IMR-90 (cell line): ENCODE results near the gene PNKP. TPM values are rescaled to one million over a fixed set of nuclear protein-coding genes. Genes with fewer than 3 reads are reported as not detected.
A peak's percentile ranks its signal among the peaks of the same experiment; 100 is the strongest.

Experiments
- ATAC-seq: fragments of 200-7000 bp; cut with Tn5 transposase; 2 replicates; pipeline ENCODE4 v1.9.1; 2020; ENCODE audit warnings: low read depth, mild to moderate bottlenecking, moderate library complexity
- BruUV-seq: library from RNA; stranded (reverse); fragments of 400-500 nt; replicated peaks from 2 replicates; lab custom pipeline; 2021; lab: Mats Ljungman, UMichigan
- CTCF ChIA-PET: fragments of 300-600 bp; formaldehyde crosslinking; extraction: SDS; loops from one replicate; lab custom pipeline; 2021; ENCODE audit warnings: antibody characterized with exemption; lab: Yijun Ruan, JAX
- POLR2A ChIA-PET: fragments of 300-600 bp; sonication (Branson Sonifier 250); formaldehyde crosslinking; loops from one replicate; lab custom pipeline; 2022; ENCODE audit warnings: antibody characterized with exemption; ENCODE audit not compliant: unreplicated experiment; lab: Charles Lee
- DNase-seq: peaks from one replicate; pipeline ENCODE4 v3.0.0; 2013
- H2AFZ ChIP-seq: replicated peaks from 2 replicates; pipeline ENCODE3; 2013; ENCODE audit warnings: low read length, mild to moderate bottlenecking; ENCODE audit not compliant: poor library complexity
- H2AK5ac ChIP-seq: 2 replicates; pipeline ENCODE4 v1.6.1; 2013; ENCODE audit warnings: low read depth, low read length, inconsistent platforms
- H2AK9ac ChIP-seq: replicated peaks from 2 replicates; pipeline ENCODE3; 2013; ENCODE audit warnings: mild to moderate bottlenecking, low read depth, low read length, moderate library complexity; ENCODE audit not compliant: poor library complexity
- H2BK120ac ChIP-seq: 2 replicates; pipeline ENCODE4 v1.6.1; 2013; ENCODE audit warnings: low read depth, low read length, inconsistent platforms
- H2BK15ac ChIP-seq: 3 replicates; pipeline ENCODE4 v1.6.1; 2013; ENCODE audit warnings: low read depth, low read length, inconsistent platforms
- H2BK20ac ChIP-seq: 2 replicates; pipeline ENCODE4 v1.6.1; 2013; ENCODE audit warnings: low read depth, mild to moderate bottlenecking, inconsistent platforms, low read length, moderate library complexity
- H2BK5ac ChIP-seq: 2 replicates; pipeline ENCODE4 v1.6.1; 2013; ENCODE audit warnings: mild to moderate bottlenecking, low read depth, low read length, inconsistent platforms; ENCODE audit not compliant: poor library complexity, severe bottlenecking
- H3K14ac ChIP-seq: replicated peaks from 2 replicates; pipeline ENCODE4 v1.6.1; 2013; ENCODE audit warnings: low read depth, low read length, inconsistent platforms
- H3K18ac ChIP-seq: 2 replicates; pipeline ENCODE4 v1.6.1; 2013; ENCODE audit warnings: low read depth, low read length, control low read depth
- H3K23ac ChIP-seq: 2 replicates; pipeline ENCODE4 v1.6.1; 2013; ENCODE audit warnings: low read depth, low read length, inconsistent platforms
- H3K27ac ChIP-seq: 2 replicates; pipeline ENCODE4 v1.5.1; 2013; ENCODE audit warnings: mild to moderate bottlenecking, control low read depth, low read length; ENCODE audit not compliant: insufficient read depth
- H3K27me3 ChIP-seq: 2 replicates; pipeline ENCODE4 v1.6.1; 2013; ENCODE audit warnings: low read length; ENCODE audit not compliant: control insufficient read depth, insufficient read depth
- H3K36me3 ChIP-seq: 2 replicates; pipeline ENCODE4 v1.6.1; 2013; ENCODE audit warnings: low read length, mixed read lengths; ENCODE audit not compliant: control insufficient read depth, insufficient read depth
- H3K4ac ChIP-seq: 2 replicates; pipeline ENCODE4 v1.6.1; 2013; ENCODE audit warnings: low read depth, low read length, inconsistent platforms
- H3K4me1 ChIP-seq: 2 replicates; pipeline ENCODE4 v1.6.1; 2013; ENCODE audit warnings: low read length, mixed read lengths; ENCODE audit not compliant: control insufficient read depth, insufficient read depth
- H3K4me2 ChIP-seq: 2 replicates; pipeline ENCODE4 v1.6.1; 2013; ENCODE audit warnings: low read depth, mild to moderate bottlenecking, control low read depth, low read length, moderate library complexity
- H3K4me3 ChIP-seq: 2 replicates; pipeline ENCODE4 v1.5.1; 2013; ENCODE audit warnings: low read depth, mild to moderate bottlenecking, control low read depth, low read length, moderate library complexity; ENCODE audit not compliant: insufficient read depth
- H3K56ac ChIP-seq: 2 replicates; pipeline ENCODE4 v1.6.1; 2013; ENCODE audit warnings: low read length, inconsistent platforms; ENCODE audit not compliant: insufficient read depth; ENCODE audit errors: extremely low read depth
- H3K79me1 ChIP-seq, 2 experiments: 2 replicates each; pipeline ENCODE4 v1.6.1; 2013; ENCODE audit warnings: low read length in 2 of 2, inconsistent platforms in 1 of 2, low read depth in 1 of 2
- H3K9ac ChIP-seq: 2 replicates; pipeline ENCODE4 v1.6.1; 2013; ENCODE audit warnings: low read depth, low read length, control low read depth
- H3K9me1 ChIP-seq: 2 replicates; pipeline ENCODE4 v1.6.1; 2013; ENCODE audit warnings: low read length, inconsistent platforms; ENCODE audit not compliant: insufficient read depth
- H3K9me3 ChIP-seq: 2 replicates; pipeline ENCODE4 v1.6.1; 2013; ENCODE audit warnings: low read length; ENCODE audit not compliant: control insufficient read depth, insufficient read depth
- H4K20me1 ChIP-seq: 2 replicates; pipeline ENCODE4 v1.6.1; 2013; ENCODE audit warnings: low read length, inconsistent platforms; ENCODE audit not compliant: insufficient read depth
- H4K5ac ChIP-seq: 2 replicates; pipeline ENCODE4 v1.6.1; 2013; ENCODE audit warnings: mild to moderate bottlenecking, low read depth, low read length, control low read depth
- H4K8ac ChIP-seq, 2 experiments: 2 replicates each; pipeline ENCODE4 v1.6.1; 2013; ENCODE audit warnings: low read depth in 2 of 2, low read length in 2 of 2, control low read depth in 1 of 2, inconsistent platforms in 1 of 2
- H4K91ac ChIP-seq: 2 replicates; pipeline ENCODE4 v1.6.1; 2013; ENCODE audit warnings: low read depth, low read length, inconsistent platforms; ENCODE audit not compliant: insufficient read depth
- MAZ ChIP-seq: IDR thresholded peaks from 2 replicates; pipeline ENCODE4 v1.6.1; 2012; ENCODE audit warnings: low read depth, mild to moderate bottlenecking, low read length, improper control_type of control experiment, moderate library complexity, borderline replicate concordance
- NFE2L2 ChIP-seq: fragments of 150-350 bp; IDR thresholded peaks from 2 replicates; pipeline ENCODE4 v1.6.1; 2016; ENCODE audit warnings: low read depth, mild to moderate bottlenecking, low read length
- RFX5 ChIP-seq: IDR thresholded peaks from 2 replicates; pipeline ENCODE4 v1.8.0; 2012; ENCODE audit warnings: low read depth, mild to moderate bottlenecking, low read length, moderate library complexity
- WGBS, 2 experiments: methylation state at CpG; one replicate each; pipeline versions ENCODE4 v1.1.5 to v1.1.7; 2013; ENCODE audit warnings: missing lambda C conversion rate in 2 of 2; ENCODE audit not compliant: insufficient read length in 1 of 2; ENCODE audit errors: extremely low coverage in 2 of 2; 5-methylcytosine and 5-hydroxymethylcytosine counted together
- dilution Hi-C: fragments of 300-500 bp; cut with HindIII; formaldehyde crosslinking; loops from one replicate; pipeline ENCODE4 v1.14.3; 2018; ENCODE audit warnings: low sequenced_read_pairs; ENCODE audit not compliant: unreplicated experiment
- in situ Hi-C: fragments of 300-500 bp; cut with MboI; formaldehyde crosslinking; loops from 3 replicates; pipeline ENCODE4 v1.14.3; 2019; ENCODE audit warnings: low sequenced_read_pairs, inconsistent platforms, mixed read lengths
- intact Hi-C: fragments of 100-400 bp; cut with micrococcal nuclease; formaldehyde crosslinking; loops from 2 replicates; pipeline ENCODE4 v1.10.0; 2022
- polyA plus RNA-seq, 3 experiments: library from polyadenylated mRNA; depleted of rRNA; stranded (reverse); fragments of >200 nt; gene quantifications; 2 replicates each; pipeline ENCODE4 v1.2.3, GENCODE V29; 2012; ENCODE audit warnings: low replicate concordance in 1 of 3
- total RNA-seq: library from RNA; depleted of rRNA; stranded (reverse); fragments of >200 nt; gene quantifications from 2 replicates; pipeline ENCODE4 v1.2.3, GENCODE V29; 2012

Gene PNKP
- total and polyA plus RNA-seq, 2 of the 4 experiments (the other 2 are of a cell fraction): 14.2 to 25.0 TPM

GRCh38 chr19:49869484-49870308 is 2.3 kb upstream of the PNKP start:
- peak overlapping the region; percentile 74 for H2BK5ac ChIP-seq
- POLR2A ChIA-PET: interaction anchor here (0.5 to 1.0 kb wide), 3 partner anchors 57 to 64 kb away, joined by 3 to 7 read pairs (median 4); no protein-coding TSS in a partner anchor
- dilution Hi-C loops: no loop called here
- no peaks in the 10 kb centered on the region for H3K9me3 ChIP-seq
- H2BK15ac ChIP-seq: no peak overlapping the region; the same call in 2 of the 3 replicates
- peak overlapping the region; percentile 98 for H3K14ac ChIP-seq
- H2BK120ac ChIP-seq: peak overlapping the region; percentile 64
- TF ChIP-seq MAZ (peak; percentile 52; the same call in 1 of the 2 replicates), RFX5 (peak; percentile 99), NFE2L2 (no peak)
- H3K36me3 ChIP-seq: peaks cover 7% of the 10 kb centered on the region
- WGBS, 2 experiments: 2% methylated on average over 48 of the region's 67 CpGs; no CpG with 5 or more reads in 1 of the 2 experiments
- H3K4me3 ChIP-seq: peak overlapping the region; percentile 43
- ATAC-seq (peak; percentile 81), DNase-seq (peak; percentile 100)
- BruUV-seq: TSS peak; percentile 61
- peak overlapping the region; percentile 99 for H3K4ac ChIP-seq
- peak overlapping the region; percentile 97 for H2AFZ ChIP-seq
- intact Hi-C loops: no loop called here
- CTCF ChIA-PET: no interaction called here
- H4K8ac ChIP-seq: peak overlapping the region; percentile 84 to 98
- peak overlapping the region; percentile 17; the same call in 1 of the 2 replicates for H3K18ac ChIP-seq
- H3K56ac ChIP-seq: peak overlapping the region; percentile 14; the same call in 1 of the 2 replicates
- peak overlapping the region; percentile 100 for H2AK5ac ChIP-seq
- H3K79me1 ChIP-seq: peaks cover 18 to 60% of the 10 kb centered on the region in 2 experiments
- peaks cover 10% of the 10 kb centered on the region for H3K9me1 ChIP-seq
- H4K20me1 ChIP-seq: peaks cover 6% of the 10 kb centered on the region
- peak overlapping the region; percentile 72 for H4K91ac ChIP-seq
- H3K4me1 ChIP-seq: peaks cover 7% of the 10 kb centered on the region
- peak overlapping the region; percentile 94 for H2AK9ac ChIP-seq
- H3K4me2 ChIP-seq: peak overlapping the region; percentile 94
- H4K5ac ChIP-seq: peak overlapping the region; percentile 99
- H2BK20ac ChIP-seq: no peak overlapping the region
- no peaks in the 10 kb centered on the region for H3K27me3 ChIP-seq
- in situ Hi-C loops: no loop called here
- peak overlapping the region; percentile 94 for H3K23ac ChIP-seq
- peak overlapping the region; percentile 74 for H3K27ac ChIP-seq
- H3K9ac ChIP-seq: peak overlapping the region; percentile 66
